NCI-H524 treated with DMSO at 0.1 percent for 48 hours (cell line): ENCODE results near the gene SPDYA.
A peak's percentile ranks its signal among the peaks of the same experiment; 100 is the strongest.

ENCODE experiments used
- DNase-seq: peaks from one replicate; lab custom pipeline; 2025; lab: John Stamatoyannopoulos, UW

Gene SPDYA

DNA sequence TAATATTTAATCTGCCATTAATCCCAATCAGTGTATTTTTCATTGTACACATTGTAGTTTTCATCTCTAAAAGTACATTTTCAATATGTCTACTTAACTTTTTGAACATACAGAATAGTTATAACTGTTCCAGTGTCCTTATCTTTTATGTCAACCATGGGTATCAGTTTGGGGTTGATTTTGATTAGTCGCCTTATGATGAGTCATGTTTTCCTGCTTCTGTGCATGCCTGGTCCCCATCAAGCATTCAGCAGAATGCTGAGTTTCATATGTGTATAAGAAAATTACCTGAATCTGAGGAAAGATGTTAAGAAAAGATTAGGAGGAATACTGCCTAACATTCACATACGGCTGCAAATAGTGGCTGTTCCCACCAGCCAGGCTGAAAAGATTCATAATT is 17.7 kb downstream of the SPDYA start:
- no peak for DNase-seq

DNA sequence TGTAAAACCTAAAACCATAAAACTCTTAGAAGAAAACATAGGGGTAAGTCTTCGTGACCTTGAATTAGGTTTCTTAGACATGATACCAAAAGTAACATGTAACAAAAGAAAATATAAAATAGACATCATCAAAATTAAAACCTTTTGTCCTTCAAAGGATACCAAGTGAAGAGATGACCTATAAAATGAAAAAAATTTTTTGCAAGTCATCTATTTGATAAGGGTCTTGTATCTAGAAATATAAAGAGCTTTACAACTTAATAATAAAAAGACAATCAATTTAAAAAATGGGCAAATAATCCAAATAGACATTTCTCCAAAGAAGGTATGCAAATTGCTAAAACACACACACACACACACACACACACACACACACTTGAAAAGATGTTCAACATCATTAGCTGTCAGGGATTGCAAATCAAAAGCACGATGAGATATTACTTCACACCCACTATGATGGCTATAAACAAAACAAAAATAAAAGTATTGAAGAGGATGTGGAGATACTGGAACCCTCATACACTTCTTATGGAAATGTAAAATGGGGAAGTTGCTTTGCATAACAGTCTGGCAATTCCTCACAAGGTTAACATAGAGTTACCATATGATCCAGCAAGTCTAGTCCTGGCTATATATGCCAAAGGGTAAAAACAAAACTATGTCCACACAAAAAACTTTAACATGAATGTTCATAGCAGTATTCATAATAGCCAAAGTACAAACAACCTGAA is 23.3 kb downstream of the SPDYA start:
- no peak for DNase-seq

DNA sequence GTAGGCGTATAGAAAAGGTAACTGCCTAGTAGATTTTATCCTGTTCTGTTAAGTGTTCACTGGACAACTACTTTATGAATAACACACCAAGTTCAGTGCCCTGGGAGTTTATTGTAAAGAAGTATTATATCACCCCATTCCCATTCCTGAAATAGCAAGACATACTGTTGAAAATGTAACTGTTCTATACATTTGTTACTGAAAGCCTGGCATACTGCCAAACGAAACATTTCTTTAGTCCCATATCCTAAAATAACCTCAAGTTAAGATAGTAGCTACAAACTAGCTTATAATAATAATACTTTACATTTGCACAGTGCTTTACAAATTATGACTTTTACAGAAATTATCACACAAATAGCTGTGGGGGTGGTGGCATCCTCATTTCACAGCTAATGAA is 25.1 kb downstream of the SPDYA start:
- DNase-seq: no peak

DNA sequence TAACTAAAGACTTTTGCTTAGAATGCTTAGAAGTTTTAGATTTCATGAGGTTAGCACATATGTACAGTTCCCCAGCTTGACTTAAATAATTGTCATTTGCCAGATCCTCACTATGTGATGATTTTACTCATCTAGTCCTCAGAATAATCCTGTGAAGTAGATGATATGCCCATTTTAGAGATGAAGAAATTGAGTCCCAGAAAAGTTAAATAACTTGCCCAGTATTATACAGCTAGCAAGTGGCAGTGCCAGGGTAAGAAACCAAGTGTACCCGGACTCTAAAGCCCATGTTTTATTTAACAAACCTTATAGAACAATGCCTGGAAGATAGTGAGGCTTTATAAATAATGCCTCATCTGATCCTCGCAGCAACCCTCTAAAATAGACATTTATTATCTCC is 28.3 kb downstream of the SPDYA start:
- DNase-seq: no peak

DNA sequence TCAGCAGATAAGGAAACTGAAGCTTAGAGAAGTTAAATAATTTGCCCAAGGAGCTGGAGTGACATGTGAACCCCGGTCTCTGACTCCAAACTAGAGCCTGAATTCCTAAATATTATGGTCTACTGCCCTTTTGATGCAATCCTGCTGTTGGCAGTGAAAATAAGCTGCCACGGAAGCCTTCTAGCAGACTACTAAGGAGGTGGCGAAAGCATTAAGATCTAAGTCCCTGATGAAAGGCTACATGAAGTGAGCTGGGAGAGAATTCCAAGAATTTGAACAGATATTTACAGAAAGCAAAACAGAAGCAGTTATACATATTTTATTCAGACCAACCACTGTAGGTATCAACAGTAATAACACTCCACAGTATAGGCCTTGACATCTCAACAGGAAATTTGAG is 31.4 kb downstream of the SPDYA start:
- no peak for DNase-seq

DNA sequence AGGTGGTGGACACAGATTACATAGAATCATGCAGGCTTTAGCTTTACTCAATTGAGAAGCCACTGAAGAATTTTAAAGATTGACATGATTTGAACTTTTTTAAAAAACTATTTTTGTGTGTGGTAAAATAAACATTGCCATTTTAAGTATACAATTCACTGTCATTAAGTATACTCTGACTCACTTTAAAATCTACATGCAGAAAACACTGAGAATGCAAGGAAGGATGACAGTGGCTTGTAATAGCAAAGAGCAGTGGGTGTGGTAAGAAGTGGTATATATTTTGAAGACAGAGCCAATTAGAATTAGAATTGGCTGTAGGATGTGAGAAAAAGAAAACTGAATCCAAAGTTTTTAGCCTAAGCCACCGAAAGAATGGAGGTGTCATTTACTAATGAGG is 44.6 kb downstream of the SPDYA start:
- DNase-seq: no peak

DNA sequence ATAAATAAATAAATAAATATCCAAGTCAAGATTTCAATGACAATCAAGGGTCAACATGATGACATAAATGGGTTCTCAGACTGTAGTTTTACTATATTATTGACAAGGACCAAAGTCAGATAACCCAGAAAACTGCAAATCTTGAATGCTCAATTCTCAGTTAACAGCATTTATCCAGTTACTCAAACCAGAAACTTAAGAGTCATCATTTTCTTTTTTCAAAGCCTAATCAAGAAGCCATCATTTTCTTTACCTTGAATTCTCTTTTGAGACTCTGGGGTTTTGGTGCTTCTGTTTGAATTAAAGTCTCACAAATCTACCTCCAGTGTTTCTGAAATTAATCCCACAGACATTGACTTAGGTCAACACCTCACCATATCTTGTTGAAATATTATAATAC is 45.3 kb downstream of the SPDYA start:
- DNase-seq: no peak

DNA sequence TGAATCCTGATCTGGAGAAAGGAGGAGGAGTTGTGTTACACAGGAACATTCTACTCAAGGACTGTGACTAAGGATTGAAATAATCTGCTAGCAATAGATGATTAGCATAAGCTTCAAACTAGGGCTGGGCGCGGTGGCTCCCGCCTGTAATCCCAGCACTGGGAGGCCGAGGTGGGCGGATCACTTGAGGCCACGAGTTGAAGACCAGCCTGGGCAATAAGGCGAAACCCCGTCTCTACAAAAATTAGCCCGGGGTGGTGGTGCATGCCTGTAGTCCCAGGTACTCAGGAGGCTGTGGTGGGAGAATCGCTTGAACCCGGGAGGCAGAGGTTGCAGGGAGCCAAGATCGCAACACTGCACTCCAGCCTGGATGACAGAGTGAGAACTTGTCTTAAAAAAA is 58.0 kb downstream of the SPDYA start:
- DNase-seq: no peak

DNA sequence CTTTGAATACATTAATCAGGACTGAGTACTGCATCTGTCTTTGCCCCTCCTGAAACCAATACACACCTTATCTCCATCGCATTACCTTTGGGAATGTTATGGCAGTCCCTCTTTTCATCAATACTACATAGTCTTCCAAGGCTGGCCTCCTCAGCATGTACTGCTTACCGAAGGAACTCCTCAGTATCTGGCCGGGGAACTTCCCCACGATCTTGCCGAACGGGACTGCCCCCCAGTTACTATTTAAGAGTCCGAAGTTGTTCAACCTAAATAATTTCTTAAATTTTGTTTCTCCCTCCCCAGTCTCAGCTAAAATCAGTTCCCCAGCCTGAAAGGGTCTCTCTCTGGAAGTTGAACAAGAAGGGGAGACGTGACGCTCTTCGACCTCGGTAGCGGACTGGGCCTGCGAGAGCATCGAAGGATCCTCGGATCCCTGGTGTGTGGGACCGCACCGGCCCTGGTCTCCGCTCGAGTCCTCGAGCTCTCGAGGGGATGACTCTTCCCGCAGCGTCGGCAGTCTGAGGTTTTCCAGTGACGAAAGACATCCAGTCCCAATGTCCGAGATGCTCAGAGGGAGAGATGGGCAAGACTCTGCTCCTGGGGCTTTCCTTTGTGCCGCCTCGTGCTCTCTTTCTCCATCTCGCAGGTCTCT is 59.0 kb downstream of the SPDYA start:
- DNase-seq: no peak

DNA sequence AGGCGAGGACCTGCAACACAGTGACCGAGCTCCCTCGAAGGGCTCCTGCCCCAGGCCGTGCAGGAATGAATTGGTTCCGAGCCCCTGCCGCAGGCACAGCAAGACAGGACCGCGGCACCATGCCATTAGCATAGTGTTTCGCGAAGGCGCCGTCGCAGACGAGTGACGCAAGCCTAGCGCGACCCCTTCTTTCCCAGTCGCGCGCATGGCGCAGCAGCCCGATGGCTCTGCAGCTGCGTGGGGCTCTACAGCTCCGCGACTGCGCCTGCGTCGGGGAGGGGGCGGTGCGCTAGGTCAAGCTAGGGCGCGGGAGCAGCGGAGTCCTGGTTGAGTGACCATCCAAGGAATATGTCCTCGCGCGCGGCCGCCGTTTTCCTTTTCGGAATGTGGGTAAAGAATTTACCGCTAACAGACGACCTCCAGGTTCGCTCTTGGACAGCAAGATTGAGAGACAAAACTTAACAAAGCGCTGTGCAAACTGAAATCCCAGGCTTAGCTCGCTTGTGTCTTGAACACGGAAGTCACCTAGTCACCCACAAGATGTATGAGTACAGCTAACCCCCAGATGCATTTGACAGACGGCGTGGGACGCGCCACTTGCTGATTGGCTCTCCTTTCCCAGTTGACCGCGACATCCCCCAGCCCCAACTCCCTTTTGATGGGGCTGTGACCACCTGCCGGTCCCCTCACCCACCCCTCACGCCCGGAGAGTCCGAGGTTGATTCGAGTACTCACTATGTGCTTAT is 59.7 kb downstream of the SPDYA start, which contains the start of gene TRMT61B:
TRMT61B (minus strand) TSS at position 164 of the 746 bp plus-strand sequence; CDS start at position 132, 32 bp downstream.
- DNase-seq: peak; percentile 67

DNA sequence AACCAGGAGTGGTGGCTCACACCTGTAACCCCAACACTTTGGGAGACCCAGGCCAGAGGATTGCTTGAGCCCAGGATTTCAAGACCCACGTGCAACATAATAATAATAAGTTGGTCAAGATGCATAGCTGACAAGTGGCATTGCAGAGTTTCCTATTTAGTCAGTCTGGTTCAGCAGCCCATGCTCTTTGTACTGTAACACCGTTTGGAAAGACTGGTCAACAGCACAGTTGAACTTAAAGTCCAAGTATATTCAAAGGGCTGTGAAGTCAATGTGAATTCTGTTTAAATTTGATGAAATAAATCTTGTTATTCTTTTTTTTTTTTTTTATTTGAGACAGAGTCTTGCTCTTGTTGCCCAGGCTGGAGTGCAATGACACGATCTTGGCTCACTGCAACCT is 61.0 kb downstream of the SPDYA start:
- no peak for DNase-seq

DNA sequence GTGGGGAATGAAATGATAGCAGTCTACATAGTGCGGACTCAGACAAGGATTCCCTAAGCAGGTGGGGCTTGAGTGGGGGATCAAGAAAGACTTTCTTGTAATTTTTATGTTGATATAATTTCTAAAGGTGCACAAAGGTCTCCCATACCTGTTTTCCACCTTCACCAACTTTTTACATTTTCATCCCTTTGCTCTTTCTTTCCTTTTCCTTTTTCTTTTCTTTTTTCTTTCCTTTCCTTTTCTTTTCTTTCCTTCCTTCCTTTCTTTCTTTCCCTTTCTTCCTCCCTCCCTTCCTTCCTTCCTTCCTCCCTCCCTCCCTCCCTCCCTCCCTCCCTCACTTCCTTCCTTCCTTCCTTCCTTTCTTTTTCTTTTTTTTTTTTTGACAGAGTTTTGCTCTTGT is 69.6 kb downstream of the SPDYA start:
- no peak for DNase-seq

DNA sequence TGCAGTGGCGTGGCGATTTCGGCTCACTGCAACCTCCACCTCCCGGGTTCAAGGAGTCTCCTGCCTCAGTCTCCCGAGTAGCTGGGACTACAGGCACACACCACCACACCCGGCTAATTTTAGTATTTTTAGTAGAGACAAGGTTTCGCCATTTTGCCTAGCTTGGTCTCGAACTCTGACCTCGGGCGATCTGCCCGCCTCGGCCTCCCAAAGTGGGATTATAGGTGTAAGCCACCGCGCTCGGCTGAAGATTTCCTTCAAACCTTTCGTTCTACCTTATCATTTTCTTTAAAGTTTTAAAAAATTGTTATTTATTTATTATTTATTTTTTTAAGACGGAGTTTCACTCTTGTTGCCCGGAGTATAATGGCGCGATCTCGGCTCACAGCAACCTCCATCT is 82.9 kb downstream of the SPDYA start:
- no peak for DNase-seq

DNA sequence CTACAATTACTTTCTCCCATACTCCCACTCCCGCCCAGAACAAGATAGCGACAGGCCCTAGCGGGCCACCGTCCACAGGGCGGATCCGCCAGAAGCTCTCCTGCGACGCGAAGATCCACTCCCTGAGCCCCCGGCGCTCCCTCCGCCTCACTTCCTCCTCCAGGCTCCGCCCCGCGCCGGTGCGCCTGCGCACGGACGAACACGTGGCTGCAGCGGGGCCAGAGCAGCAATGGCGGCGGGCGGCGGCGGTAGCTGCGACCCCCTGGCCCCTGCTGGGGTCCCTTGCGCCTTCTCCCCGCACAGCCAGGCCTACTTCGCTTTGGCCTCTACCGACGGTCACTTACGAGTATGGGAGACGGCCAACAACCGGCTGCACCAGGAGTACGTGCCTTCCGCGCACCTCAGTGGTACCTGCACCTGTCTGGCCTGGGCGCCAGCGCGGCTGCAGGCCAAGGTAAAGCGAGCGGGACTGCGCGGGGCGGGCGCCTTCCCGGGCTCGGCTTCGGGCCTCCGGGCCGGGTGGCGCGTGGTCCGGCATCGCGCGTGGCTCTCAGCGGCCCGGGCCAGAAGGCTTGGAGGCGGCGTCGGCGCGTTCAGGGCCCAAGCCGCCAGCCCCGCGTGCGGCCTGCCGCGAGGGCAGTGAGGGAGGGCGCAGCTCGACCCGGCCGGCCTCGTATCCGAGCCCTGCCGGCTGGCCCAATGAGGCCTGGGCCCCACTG is 84.0 kb downstream of the SPDYA start, which contains the start of gene WDR43:
WDR43 (plus strand) TSS at position 198 of the 719 bp plus-strand sequence; CDS start at position 230, 32 bp downstream.
- peak; percentile 98 for DNase-seq

DNA sequence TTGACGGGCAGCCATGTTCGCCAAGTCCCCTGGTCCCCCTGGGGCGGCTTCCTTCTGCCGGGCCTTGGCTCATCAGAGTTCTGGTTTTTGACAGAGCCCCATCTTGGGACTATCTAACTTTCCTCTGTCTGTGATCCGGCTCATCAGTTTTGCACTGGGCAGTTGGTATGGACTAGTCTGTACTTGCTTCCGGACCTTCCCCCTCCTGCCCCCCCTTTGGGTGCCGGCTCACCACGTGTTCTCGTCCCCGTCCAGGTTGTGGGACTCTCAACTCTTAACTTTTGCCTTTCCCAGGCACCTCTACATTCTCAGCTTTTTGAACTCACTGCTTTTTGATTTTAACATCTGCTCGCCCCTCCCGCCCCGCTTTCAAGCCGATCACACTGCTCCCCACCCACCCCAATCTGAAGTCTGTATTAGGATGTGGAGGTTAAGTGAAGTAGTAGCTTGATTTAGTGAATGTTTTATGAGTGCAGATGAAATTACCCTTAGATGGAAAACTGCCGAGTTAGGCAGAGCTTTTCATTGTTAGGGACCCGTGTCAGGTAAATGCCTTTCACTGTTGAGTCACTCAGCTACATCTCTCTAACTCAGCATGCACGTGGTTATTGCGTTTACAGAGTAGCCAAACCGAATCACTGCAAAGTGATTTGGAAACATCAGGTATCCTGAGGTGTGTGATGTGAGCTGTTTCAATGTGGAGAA is 84.7 kb downstream of the SPDYA start:
- DNase-seq: no peak

DNA sequence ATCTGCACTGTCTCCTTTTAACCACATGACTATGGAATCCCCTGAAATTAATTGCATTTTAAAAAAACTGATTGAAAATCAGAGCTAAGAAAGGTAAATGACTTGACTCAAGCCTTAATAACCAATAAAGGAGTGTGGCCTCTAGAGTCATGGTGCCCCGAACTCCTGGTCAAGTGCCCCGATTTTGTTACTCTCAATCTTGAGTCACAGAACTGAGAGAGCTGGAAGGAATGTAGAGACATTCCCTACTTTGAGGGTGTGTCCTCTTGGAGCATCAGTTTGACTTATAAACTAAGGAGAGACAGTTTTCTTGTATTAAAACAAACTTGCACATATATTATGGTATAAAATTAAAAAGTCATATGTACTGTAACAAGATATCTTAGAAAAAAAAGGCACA is 86.3 kb downstream of the SPDYA start:
- DNase-seq: no peak

DNA sequence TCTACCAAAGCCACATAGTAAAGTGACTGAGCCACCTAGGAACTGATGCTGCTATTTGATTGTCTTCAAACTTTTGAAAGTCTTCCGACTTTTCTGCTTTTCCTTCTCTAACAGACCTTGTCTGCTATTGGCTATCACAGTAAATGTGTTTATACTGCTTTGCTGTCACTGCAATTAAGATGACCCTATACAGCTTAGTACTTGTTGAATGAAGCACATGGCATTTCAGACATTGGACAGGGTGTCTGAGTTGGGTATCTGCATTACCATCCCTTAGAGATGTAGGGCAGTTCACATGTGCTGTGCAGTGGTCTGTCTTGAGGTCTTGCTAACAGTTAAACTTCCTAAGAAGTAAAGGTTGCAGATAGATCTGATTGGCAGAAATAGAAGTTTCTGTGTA is 87.4 kb downstream of the SPDYA start:
- no peak for DNase-seq
